Keratinocyte (primary cell): Measurements from ENCODE around the gene LRRC74B. TPM values are rescaled to one million over a fixed set of nuclear protein-coding genes. Genes with fewer than 3 reads are reported as not detected.

ENCODE experiments used
- DNase-seq: peaks from one replicate; pipeline ENCODE4 v3.0.0-alpha.2; 2011; ENCODE audit warnings: low read depth, missing footprints, low spot score
- FAIRE-seq: peaks from 2 replicates; lab custom pipeline; 2011; peaks lifted over from hg19 to GRCh38; lab: Jason Lieb, UNC
- H2AFZ ChIP-seq: 2 replicates; pipeline ENCODE4 v1.6.0; 2012; ENCODE audit warnings: low read length, control low read depth, inconsistent platforms; ENCODE audit not compliant: control insufficient read depth
- H3K27ac ChIP-seq: 2 replicates; pipeline ENCODE4 v1.5.1; 2011; ENCODE audit warnings: low read length; ENCODE audit not compliant: control insufficient read depth, insufficient read depth
- H3K27me3 ChIP-seq: 3 replicates; pipeline ENCODE4 v1.6.0; 2011; ENCODE audit warnings: low read length; ENCODE audit not compliant: control insufficient read depth, insufficient read depth; ENCODE audit errors: extremely low read depth
- H3K36me3 ChIP-seq, 2 experiments: 2 replicates in 1 of 2; 3 replicates in 1 of 2; pipeline ENCODE4 v1.5.1; 2011; ENCODE audit warnings: low read length in 2 of 2, mild to moderate bottlenecking in 1 of 2; ENCODE audit not compliant: control insufficient read depth in 2 of 2, insufficient read depth in 2 of 2; ENCODE audit errors: extremely low read depth in 1 of 2
- H3K4me1 ChIP-seq: 3 replicates; pipeline ENCODE4 v1.5.1; 2011; ENCODE audit warnings: low read length; ENCODE audit not compliant: control insufficient read depth, insufficient read depth; ENCODE audit errors: extremely low read depth
- H3K4me2 ChIP-seq: 3 replicates; pipeline ENCODE4 v1.6.0; 2011; ENCODE audit warnings: low read depth, low read length; ENCODE audit not compliant: control insufficient read depth, insufficient read depth; ENCODE audit errors: extremely low read depth
- H3K4me3 ChIP-seq, 3 experiments: fragments of 200-600 bp in 1 of 3; sonication (generic) in 1 of 3; 2 replicates in 2 of 3; 3 replicates in 1 of 3; pipeline ENCODE4 v1.5.1; 2011 to 2016; ENCODE audit warnings: low read length in 3 of 3, mild to moderate bottlenecking in 3 of 3, control low read depth in 2 of 3, inconsistent platforms in 1 of 3, low read depth in 1 of 3, mixed read lengths in 1 of 3, mixed run types in 1 of 3, moderate library complexity in 1 of 3; ENCODE audit not compliant: control insufficient read depth in 2 of 3, insufficient read depth in 2 of 3; ENCODE audit errors: extremely low read depth in 1 of 3
- H3K79me2 ChIP-seq: 2 replicates; pipeline ENCODE4 v1.6.0; 2012; ENCODE audit warnings: low read length; ENCODE audit not compliant: control insufficient read depth, insufficient read depth
- H3K9ac ChIP-seq: 3 replicates; pipeline ENCODE4 v1.6.0; 2011; ENCODE audit warnings: low read length; ENCODE audit not compliant: control insufficient read depth, insufficient read depth; ENCODE audit errors: extremely low read depth
- H3K9me1 ChIP-seq: 3 replicates; pipeline ENCODE4 v1.6.0; 2011; ENCODE audit warnings: low read length; ENCODE audit not compliant: control insufficient read depth, insufficient read depth; ENCODE audit errors: extremely low read depth
- H3K9me3 ChIP-seq: 2 replicates; pipeline ENCODE4 v1.5.1; 2012; ENCODE audit warnings: low read depth, low read length; ENCODE audit not compliant: control insufficient read depth
- H4K20me1 ChIP-seq: 3 replicates; pipeline ENCODE4 v1.6.0; 2011; ENCODE audit warnings: low read length; ENCODE audit not compliant: control insufficient read depth, insufficient read depth; ENCODE audit errors: extremely low read depth
- EZH2 ChIP-seq: IDR thresholded peaks from one replicate; pipeline ENCODE4 v1.6.1; 2012; ENCODE audit warnings: inconsistent platforms, mild to moderate bottlenecking, low read length, moderate library complexity
- dilution Hi-C: fragments of 300-500 bp; cut with MboI; formaldehyde crosslinking; loops from one replicate; pipeline ENCODE4 v1.7.0; 2020; ENCODE audit warnings: low sequenced_read_pairs; ENCODE audit not compliant: extremely low pct_ligation_motif_present
- polyA plus RNA-seq, 5 experiments: library from polyadenylated mRNA; depleted of rRNA in 3 of 5; stranded (reverse) in 3 of 5; stranded (forward) in 1 of 5; unstranded in 1 of 5; fragments of >200 nt; gene quantifications; 1 replicate in 1 of 5; 2 replicates in 3 of 5; 3 replicates in 1 of 5; pipeline versions ENCODE4 v1.2.1 to v1.2.3, GENCODE V29; 2011 to 2012; ENCODE audit warnings: missing spikeins in 2 of 5, low read depth in 1 of 5, low replicate concordance in 1 of 5
- TF ChIP-seq, protein P1 (sequence below), 3 experiments: IDR thresholded peaks in 1 of 3; conservative IDR thresholded peaks in 1 of 3; optimal IDR thresholded peaks in 1 of 3; 2 replicates in 2 of 3; 3 replicates in 1 of 3; pipeline versions ENCODE3 to v1.5.1; 2011; ENCODE audit warnings: low read length in 3 of 3, mild to moderate bottlenecking in 3 of 3, moderate library complexity in 2 of 3, control low read depth in 1 of 3, inconsistent platforms in 1 of 3; ENCODE audit not compliant: insufficient read depth in 2 of 3; ENCODE audit errors: extremely low read depth in 1 of 3

The LRRC74B gene
- polyA plus RNA-seq, 1 donor (not counting 4 experiments of a cell fraction or from before 2014, with no cell fraction given) = not detected

DNA sequence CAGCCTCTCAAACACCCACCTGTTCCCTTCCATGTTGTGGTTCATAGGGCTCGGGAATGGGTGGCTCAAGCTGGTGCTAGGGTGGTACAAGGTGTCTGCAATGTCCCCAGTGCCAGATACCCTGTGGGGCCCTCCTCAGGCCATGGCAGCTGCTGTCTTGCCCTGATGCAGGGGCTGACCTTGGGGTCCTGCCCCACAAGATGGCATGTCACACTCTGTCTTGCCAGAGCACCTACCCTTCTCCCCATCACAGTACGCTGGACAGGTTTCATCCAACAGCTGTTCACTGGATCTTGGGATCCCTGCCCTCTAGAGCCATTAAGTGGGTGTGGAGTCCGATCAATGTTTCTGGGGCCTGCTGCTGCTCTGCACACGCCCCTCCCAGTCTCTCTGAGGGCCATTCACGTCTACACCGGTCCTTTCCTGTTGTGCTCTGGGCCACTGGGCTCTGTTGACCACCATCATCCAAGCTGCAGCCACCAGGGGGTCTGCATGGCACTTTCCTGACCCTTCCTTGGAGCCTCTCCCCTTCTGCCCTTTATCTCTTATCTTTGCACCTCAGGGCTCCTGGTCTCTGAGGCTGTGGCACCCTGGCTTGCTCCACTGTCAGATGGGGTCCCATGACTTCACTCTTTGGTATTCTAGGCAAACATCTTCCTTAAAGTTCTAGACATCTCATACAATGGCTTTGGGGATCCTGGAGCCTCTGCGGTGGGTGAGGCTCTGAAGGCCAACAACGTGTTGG is 7.1 kb downstream of the LRRC74B start:
- H3K9me3 ChIP-seq = no peaks in the 10 kb centered on the region
- no peaks in the 10 kb centered on the region for H4K20me1 ChIP-seq
- no peaks in the 10 kb centered on the region for H3K27me3 ChIP-seq
- H3K36me3 ChIP-seq = no peaks in the 10 kb centered on the region
- TF ChIP-seq, protein P1, sequence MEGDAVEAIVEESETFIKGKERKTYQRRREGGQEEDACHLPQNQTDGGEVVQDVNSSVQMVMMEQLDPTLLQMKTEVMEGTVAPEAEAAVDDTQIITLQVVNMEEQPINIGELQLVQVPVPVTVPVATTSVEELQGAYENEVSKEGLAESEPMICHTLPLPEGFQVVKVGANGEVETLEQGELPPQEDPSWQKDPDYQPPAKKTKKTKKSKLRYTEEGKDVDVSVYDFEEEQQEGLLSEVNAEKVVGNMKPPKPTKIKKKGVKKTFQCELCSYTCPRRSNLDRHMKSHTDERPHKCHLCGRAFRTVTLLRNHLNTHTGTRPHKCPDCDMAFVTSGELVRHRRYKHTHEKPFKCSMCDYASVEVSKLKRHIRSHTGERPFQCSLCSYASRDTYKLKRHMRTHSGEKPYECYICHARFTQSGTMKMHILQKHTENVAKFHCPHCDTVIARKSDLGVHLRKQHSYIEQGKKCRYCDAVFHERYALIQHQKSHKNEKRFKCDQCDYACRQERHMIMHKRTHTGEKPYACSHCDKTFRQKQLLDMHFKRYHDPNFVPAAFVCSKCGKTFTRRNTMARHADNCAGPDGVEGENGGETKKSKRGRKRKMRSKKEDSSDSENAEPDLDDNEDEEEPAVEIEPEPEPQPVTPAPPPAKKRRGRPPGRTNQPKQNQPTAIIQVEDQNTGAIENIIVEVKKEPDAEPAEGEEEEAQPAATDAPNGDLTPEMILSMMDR (optimal IDR thresholded peaks at IDR 0.05 in 1 of 3, IDR thresholded peaks at IDR 0.05 in 1 of 3, conservative IDR thresholded peaks at IDR 0.05 in 1 of 3; ENCODE audit: extremely low read depth in 1 of 3, insufficient read depth in 2 of 3, low read length in 3 of 3) = no peak
- TF ChIP-seq EZH2 = no peak
- no peak overlapping the region for H3K4me3 ChIP-seq
- H3K9me1 ChIP-seq = no peaks in the 10 kb centered on the region
- no peak overlapping the region for H3K4me2 ChIP-seq
- H3K79me2 ChIP-seq = no peaks in the 10 kb centered on the region
- H3K9ac ChIP-seq = no peak overlapping the region
- H3K4me1 ChIP-seq = peaks cover 7% of the 10 kb centered on the region
- FAIRE-seq (no peak), DNase-seq (no peak)
- no peak overlapping the region for H3K27ac ChIP-seq
- dilution Hi-C loops = no loop called here
- no peak overlapping the region for H2AFZ ChIP-seq

DNA sequence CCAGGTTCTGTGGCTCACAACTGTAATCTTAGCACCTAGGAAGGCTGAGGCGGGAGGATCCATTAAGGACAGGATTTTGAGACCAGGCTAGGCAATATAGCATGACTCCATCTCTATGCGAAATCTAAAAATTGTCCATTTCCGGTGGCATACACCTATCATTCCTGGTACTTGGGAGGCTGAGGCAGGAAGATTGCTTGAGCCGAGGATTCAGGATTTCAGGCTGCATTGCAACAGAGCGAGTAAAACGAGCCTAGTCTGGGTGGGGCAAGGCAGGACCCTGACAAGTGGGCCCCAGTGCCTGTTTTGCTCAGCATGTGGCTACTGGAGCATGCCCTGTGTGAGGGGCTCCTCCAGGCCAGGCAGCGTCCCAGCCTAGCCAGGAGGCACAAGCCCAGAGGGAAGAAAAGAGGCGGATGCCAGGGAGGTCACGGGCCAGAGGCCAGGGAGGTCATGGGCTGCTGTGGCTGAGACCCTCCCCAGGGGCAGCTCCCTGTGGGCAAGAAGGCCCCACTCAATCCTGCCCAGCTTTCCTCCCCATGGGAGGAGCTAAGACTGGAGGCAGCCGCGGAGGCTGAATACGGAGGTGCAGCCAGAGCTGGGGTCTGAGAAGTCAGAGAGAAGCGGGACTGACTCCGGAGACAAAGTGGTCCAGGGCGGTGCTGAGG is 8.4 kb downstream of the LRRC74B start:
- Histone ChIP-seq H3K27ac (no peak overlapping the region), H3K4me1 (peaks cover 7% of the 10 kb centered on the region), H3K36me3 (no peaks in the 10 kb centered on the region), H4K20me1 (no peaks in the 10 kb centered on the region), H3K9ac (no peak overlapping the region), H3K27me3 (no peaks in the 10 kb centered on the region), H3K9me1 (no peaks in the 10 kb centered on the region), H3K9me3 (no peaks in the 10 kb centered on the region), H3K4me3 (no peak overlapping the region), H3K4me2 (no peak overlapping the region), H3K79me2 (no peaks in the 10 kb centered on the region), H2AFZ (no peak overlapping the region)
- DNase-seq (no peak), FAIRE-seq (no peak)
- dilution Hi-C loops = no loop called here
- TF ChIP-seq EZH2 = no peak
- TF ChIP-seq, protein P1 (optimal IDR thresholded peaks at IDR 0.05 in 1 of 3, IDR thresholded peaks at IDR 0.05 in 1 of 3, conservative IDR thresholded peaks at IDR 0.05 in 1 of 3; ENCODE audit: extremely low read depth in 1 of 3, insufficient read depth in 2 of 3, low read length in 3 of 3) = no peak
